Measurements from ENCODE around the gene DPH1.

DNA sequence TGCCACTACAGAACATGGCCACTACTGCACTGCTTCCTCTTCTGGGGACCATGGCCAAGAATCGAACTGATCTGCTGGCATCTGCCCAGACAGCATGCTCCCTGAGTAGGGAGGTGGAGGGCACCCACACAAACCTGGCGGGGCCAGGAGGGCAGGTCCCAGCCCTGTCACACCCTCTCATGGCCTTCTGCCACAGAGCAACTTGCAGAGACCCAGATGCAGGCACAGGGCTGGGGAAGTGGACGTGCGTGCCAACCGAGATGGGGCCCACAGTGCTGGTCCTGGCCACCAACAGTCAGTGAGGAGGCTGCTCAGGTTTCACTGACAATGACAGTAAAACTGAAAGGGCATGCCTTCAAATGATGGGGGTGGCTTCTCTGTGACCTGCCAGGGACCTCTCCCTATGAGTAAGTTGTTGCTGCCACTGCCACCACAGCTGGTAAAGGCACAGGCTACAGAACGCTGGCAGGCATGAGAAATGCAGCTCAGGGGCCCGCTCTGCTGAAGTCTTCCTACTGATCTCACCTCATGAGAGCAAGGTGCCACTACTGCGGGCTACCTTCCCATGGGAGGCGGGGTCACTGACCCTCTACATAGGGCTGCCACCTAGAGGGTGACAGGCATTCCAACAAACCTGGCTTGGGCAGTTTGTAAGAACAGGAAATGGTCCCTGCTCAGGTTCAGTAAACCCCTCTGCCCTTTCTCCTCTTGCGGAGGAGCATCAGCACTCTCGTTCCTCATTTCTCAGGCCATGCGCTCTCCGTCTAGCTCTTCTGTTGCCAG, 40.5 kb downstream of the DPH1 start:
- TF ChIP-seq, protein P1, sequence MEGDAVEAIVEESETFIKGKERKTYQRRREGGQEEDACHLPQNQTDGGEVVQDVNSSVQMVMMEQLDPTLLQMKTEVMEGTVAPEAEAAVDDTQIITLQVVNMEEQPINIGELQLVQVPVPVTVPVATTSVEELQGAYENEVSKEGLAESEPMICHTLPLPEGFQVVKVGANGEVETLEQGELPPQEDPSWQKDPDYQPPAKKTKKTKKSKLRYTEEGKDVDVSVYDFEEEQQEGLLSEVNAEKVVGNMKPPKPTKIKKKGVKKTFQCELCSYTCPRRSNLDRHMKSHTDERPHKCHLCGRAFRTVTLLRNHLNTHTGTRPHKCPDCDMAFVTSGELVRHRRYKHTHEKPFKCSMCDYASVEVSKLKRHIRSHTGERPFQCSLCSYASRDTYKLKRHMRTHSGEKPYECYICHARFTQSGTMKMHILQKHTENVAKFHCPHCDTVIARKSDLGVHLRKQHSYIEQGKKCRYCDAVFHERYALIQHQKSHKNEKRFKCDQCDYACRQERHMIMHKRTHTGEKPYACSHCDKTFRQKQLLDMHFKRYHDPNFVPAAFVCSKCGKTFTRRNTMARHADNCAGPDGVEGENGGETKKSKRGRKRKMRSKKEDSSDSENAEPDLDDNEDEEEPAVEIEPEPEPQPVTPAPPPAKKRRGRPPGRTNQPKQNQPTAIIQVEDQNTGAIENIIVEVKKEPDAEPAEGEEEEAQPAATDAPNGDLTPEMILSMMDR (IDR thresholded peaks at IDR 0.05) = no peak
- TF ChIP-seq POLR2A (IDR thresholded peaks at IDR 0.05) (no peak), POLR2AphosphoS5 (IDR thresholded peaks at IDR 0.05; ENCODE audit: insufficient read depth in 1 of 2, low read depth in 1 of 2) (no peak)

All from vagina (tissue), 2 donors.